HepG2 (cell line): ENCODE results near the gene IFI27L2. TPM values are rescaled to one million over a fixed set of nuclear protein-coding genes. Genes with fewer than 3 reads are reported as not detected.
A peak's percentile ranks its signal among the peaks of the same experiment; 100 is the strongest.

Source experiments
- AKNA ChIP-seq: sonication (generic); formaldehyde crosslinking; IDR thresholded peaks from 2 replicates; pipeline ENCODE4 v1.4.0; 2020; ENCODE audit warnings: missing genetic modification reagents, borderline replicate concordance
- CENPBD1 ChIP-seq: sonication (generic); formaldehyde crosslinking; IDR thresholded peaks from 2 replicates; pipeline ENCODE4 v1.8.0; 2022; ENCODE audit warnings: missing genetic modification reagents, low read depth, mild to moderate bottlenecking, borderline replicate concordance
- MXD1 ChIP-seq: sonication (generic); formaldehyde crosslinking; IDR thresholded peaks from 2 replicates; pipeline ENCODE4 v1.4.0; 2020; ENCODE audit warnings: mild to moderate bottlenecking, missing genetic modification reagents
- SALL1 ChIP-seq: sonication (generic); formaldehyde crosslinking; IDR thresholded peaks from 2 replicates; pipeline ENCODE4 v1.8.0; 2022; ENCODE audit warnings: mild to moderate bottlenecking, missing genetic modification reagents
- SRSF1 ChIP-seq: fragments of 200-400 bp; formaldehyde crosslinking; optimal IDR thresholded peaks from 2 replicates; pipeline ENCODE3; 2017; ENCODE audit warnings: mild to moderate bottlenecking, low read depth, low read length, moderate library complexity
- ZNF407 ChIP-seq: sonication (generic); formaldehyde crosslinking; IDR thresholded peaks from one replicate; pipeline ENCODE4 v1.5.1; 2020; ENCODE audit warnings: mild to moderate bottlenecking, missing genetic modification reagents; ENCODE audit errors: not compliant biosample characterization
- ZNF496 ChIP-seq: sonication (generic); formaldehyde crosslinking; IDR thresholded peaks from 2 replicates; pipeline ENCODE4 v1.8.1; 2023; ENCODE audit warnings: mild to moderate bottlenecking, moderate library complexity, missing genetic modification reagents; ENCODE audit not compliant: insufficient replicate concordance
- ZNF513 ChIP-seq: sonication (generic); formaldehyde crosslinking; conservative IDR thresholded peaks from 2 replicates; pipeline ENCODE4 v1.5.0; 2020; ENCODE audit warnings: missing genetic modification reagents
- ZNF543 ChIP-seq: sonication (generic); formaldehyde crosslinking; IDR thresholded peaks from 2 replicates; pipeline ENCODE4 v1.4.0; 2020; ENCODE audit warnings: mild to moderate bottlenecking, missing genetic modification reagents
- ZNF746 ChIP-seq: sonication (generic); formaldehyde crosslinking; IDR thresholded peaks from 2 replicates; pipeline ENCODE4 v1.8.0; 2022; ENCODE audit warnings: mild to moderate bottlenecking, missing genetic modification reagents
- ZNF784 ChIP-seq: sonication (generic); formaldehyde crosslinking; IDR thresholded peaks from 2 replicates; pipeline ENCODE4 v1.5.1; 2020; ENCODE audit warnings: missing genetic modification reagents, mild to moderate bottlenecking, borderline replicate concordance
- ZSCAN31 ChIP-seq: sonication (generic); formaldehyde crosslinking; IDR thresholded peaks from 2 replicates; pipeline ENCODE4 v1.5.0; 2020; ENCODE audit warnings: low read depth, mild to moderate bottlenecking, missing genetic modification reagents
- polyA plus RNA-seq, 8 experiments: library from polyadenylated mRNA; depleted of rRNA in 3 of 8; stranded (reverse) in 7 of 8; unstranded in 1 of 8; fragments of >200 nt; fragmentation: Illumina TruSeq in 4 of 8; extraction: Trizol in 4 of 8; gene quantifications; 2 replicates each; pipeline versions ENCODE4 v1.2.1 to v1.2.3, GENCODE V29; 2011 to 2016; ENCODE audit warnings: low read depth in 4 of 8, missing spikeins in 1 of 8, mixed read lengths in 1 of 8; ENCODE audit not compliant: insufficient read depth in 1 of 8
- total RNA-seq, 5 experiments: library from RNA; depleted of rRNA; stranded (reverse); fragments of >200 nt; fragmentation: Illumina TruSeq; extraction: Trizol; gene quantifications; 2 replicates each; pipeline ENCODE4 v1.2.3, GENCODE V29; 2016; ENCODE audit warnings: low read depth in 1 of 5

The IFI27L2 gene
- total and polyA plus RNA-seq, 2 of the 13 experiments (the other 11 are each of a cell fraction or from before 2014, with no cell fraction given): 4.3 to 4.8 TPM

- TF ChIP-seq ZSCAN31 (CRISPR knock-in tag): no peak
- no peak for TF ChIP-seq MXD1 (CRISPR knock-in tag)
- no peak for TF ChIP-seq SRSF1
- no peak for TF ChIP-seq ZNF746 (CRISPR knock-in tag)
- TF ChIP-seq ZNF784 (CRISPR knock-in tag): no peak
- no peak for TF ChIP-seq ZNF543
- 0 out of 2 replicates have a peak, but pooled peaks have one; percentile 19 for TF ChIP-seq SALL1 (CRISPR knock-in tag)
- TF ChIP-seq CENPBD1 (CRISPR knock-in tag): no peak
- no peak for TF ChIP-seq ZNF496 (CRISPR knock-in tag)
- TF ChIP-seq AKNA (CRISPR knock-in tag): no peak
- TF ChIP-seq ZNF407 (CRISPR knock-in tag): no peak
- no peak for TF ChIP-seq ZNF513 (CRISPR knock-in tag)
These were observed 36.0 kb downstream of the IFI27L2 start (continued) for GRCh38 chr14:94093418-94093817.
